RWPE2 (cell line): ENCODE measurements around the gene IBSP.

Experiments used
- ATAC-seq: fragments of 200-7000 bp; cut with Tn5 transposase; 3 replicates; pipeline ENCODE4 v1.9.1; 2021; ENCODE audit warnings: low read depth
- DNase-seq: peaks from one replicate; pipeline ENCODE4 v3.0.0-alpha.2; 2020; ENCODE audit warnings: low spot score
- H3K27ac ChIP-seq: fragments of 450-650 bp; 2 replicates; pipeline ENCODE4 v1.5.1; 2017; ENCODE audit warnings: mild to moderate bottlenecking; ENCODE audit not compliant: poor library complexity, severe bottlenecking
- H3K27me3 ChIP-seq: fragments of 250-450 bp; sonication (Bioruptor Pico); 2 replicates; pipeline ENCODE4 v1.5.1; 2021; ENCODE audit warnings: mild to moderate bottlenecking, moderate library complexity; ENCODE audit not compliant: insufficient read depth, poor library complexity, severe bottlenecking
- H3K36me3 ChIP-seq: fragments of 250-450 bp; sonication (Bioruptor Pico); 2 replicates; pipeline ENCODE4 v1.5.1; 2020; ENCODE audit warnings: low read depth, mild to moderate bottlenecking, moderate library complexity
- H3K4me1 ChIP-seq: fragments of 250-450 bp; sonication (Bioruptor Pico); 2 replicates; pipeline ENCODE4 v1.5.1; 2021; ENCODE audit warnings: mild to moderate bottlenecking, moderate library complexity; ENCODE audit not compliant: insufficient read depth, poor library complexity, severe bottlenecking
- H3K4me3 ChIP-seq: fragments of 250-450 bp; sonication (Bioruptor Pico); 2 replicates; pipeline ENCODE4 v1.5.1; 2021; ENCODE audit warnings: mild to moderate bottlenecking, moderate library complexity; ENCODE audit not compliant: severe bottlenecking
- H3K9me3 ChIP-seq: fragments of 250-450 bp; sonication (Bioruptor Pico); 2 replicates; pipeline ENCODE4 v1.5.1; 2021; ENCODE audit warnings: mild to moderate bottlenecking, moderate library complexity; ENCODE audit not compliant: severe bottlenecking
- TF ChIP-seq, protein P1 (sequence below): fragments of 450-650 bp; IDR thresholded peaks from one replicate; pipeline ENCODE4 v1.5.1; 2017; ENCODE audit warnings: mild to moderate bottlenecking, moderate library complexity; ENCODE audit not compliant: poor library complexity, severe bottlenecking

The IBSP gene

GRCh38 chr4:87849612-87850011 lies 50.3 kb downstream of the IBSP start:
- H3K27ac ChIP-seq: no peak overlapping the region
- H3K4me3 ChIP-seq: no peak overlapping the region
- ATAC-seq: 0 out of 3 replicates have a peak, but pooled peaks have one; percentile 44
- H3K4me1 ChIP-seq: peaks cover 2% of the 10 kb centered on the region
- DNase-seq: no peak
- no peaks in the 10 kb centered on the region for H3K27me3 ChIP-seq
- no peaks in the 10 kb centered on the region for H3K9me3 ChIP-seq
- TF ChIP-seq, protein P1, sequence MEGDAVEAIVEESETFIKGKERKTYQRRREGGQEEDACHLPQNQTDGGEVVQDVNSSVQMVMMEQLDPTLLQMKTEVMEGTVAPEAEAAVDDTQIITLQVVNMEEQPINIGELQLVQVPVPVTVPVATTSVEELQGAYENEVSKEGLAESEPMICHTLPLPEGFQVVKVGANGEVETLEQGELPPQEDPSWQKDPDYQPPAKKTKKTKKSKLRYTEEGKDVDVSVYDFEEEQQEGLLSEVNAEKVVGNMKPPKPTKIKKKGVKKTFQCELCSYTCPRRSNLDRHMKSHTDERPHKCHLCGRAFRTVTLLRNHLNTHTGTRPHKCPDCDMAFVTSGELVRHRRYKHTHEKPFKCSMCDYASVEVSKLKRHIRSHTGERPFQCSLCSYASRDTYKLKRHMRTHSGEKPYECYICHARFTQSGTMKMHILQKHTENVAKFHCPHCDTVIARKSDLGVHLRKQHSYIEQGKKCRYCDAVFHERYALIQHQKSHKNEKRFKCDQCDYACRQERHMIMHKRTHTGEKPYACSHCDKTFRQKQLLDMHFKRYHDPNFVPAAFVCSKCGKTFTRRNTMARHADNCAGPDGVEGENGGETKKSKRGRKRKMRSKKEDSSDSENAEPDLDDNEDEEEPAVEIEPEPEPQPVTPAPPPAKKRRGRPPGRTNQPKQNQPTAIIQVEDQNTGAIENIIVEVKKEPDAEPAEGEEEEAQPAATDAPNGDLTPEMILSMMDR: no peak
- H3K36me3 ChIP-seq: no peaks in the 10 kb centered on the region

GRCh38 chr4:87851332-87851731 lies 52.0 kb downstream of the IBSP start:
- H3K9me3 ChIP-seq: no peaks in the 10 kb centered on the region
- DNase-seq (no peak), ATAC-seq (no peak)
- peaks cover 2% of the 10 kb centered on the region for H3K4me1 ChIP-seq
- no peak overlapping the region for H3K4me3 ChIP-seq
- H3K27ac ChIP-seq: no peak overlapping the region
- H3K27me3 ChIP-seq: no peaks in the 10 kb centered on the region
- no peaks in the 10 kb centered on the region for H3K36me3 ChIP-seq
- TF ChIP-seq, protein P1: no peak

- no peak overlapping the region for H3K4me3 ChIP-seq
- peaks cover 2% of the 10 kb centered on the region for H3K4me1 ChIP-seq
- no peaks in the 10 kb centered on the region for H3K36me3 ChIP-seq
- H3K27me3 ChIP-seq: no peaks in the 10 kb centered on the region
- no peaks in the 10 kb centered on the region for H3K9me3 ChIP-seq
- no peak for ATAC-seq
- DNase-seq: no peak
- no peak overlapping the region for H3K27ac ChIP-seq
- TF ChIP-seq, protein P1: no peak
Measured at GRCh38 chr4:87851953-87852352, 52.6 kb downstream of the IBSP start.

GRCh38 chr4:87853108-87853507 lies 53.8 kb downstream of the IBSP start:
- no peaks in the 10 kb centered on the region for H3K27me3 ChIP-seq
- DNase-seq: no peak
- no peaks in the 10 kb centered on the region for H3K36me3 ChIP-seq
- TF ChIP-seq, protein P1: peak; percentile 80
- no peak overlapping the region for H3K4me3 ChIP-seq
- H3K4me1 ChIP-seq: peaks cover 2% of the 10 kb centered on the region
- no peak for ATAC-seq
- no peaks in the 10 kb centered on the region for H3K9me3 ChIP-seq
- no peak overlapping the region for H3K27ac ChIP-seq

DNA sequence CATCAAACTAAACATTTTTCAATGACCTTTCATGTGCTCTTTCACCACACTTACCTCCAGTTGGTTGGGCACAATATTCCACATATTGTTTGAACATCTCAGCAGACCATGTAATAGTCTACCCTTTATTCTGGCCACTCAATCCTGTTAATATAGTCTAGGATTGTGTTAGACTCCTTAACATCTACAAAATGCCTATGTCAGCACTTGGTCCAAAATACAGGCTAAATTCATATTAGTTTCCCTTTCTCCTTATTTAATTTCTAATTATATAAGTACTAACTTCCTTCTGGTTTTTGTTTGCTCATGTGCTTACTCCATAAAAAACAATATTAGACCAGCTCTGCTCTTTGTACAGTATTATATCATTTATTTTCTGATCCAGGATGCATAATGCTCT lies 54.5 kb downstream of the IBSP start:
- TF ChIP-seq, protein P1: no peak
- Histone ChIP-seq H3K36me3 (no peaks in the 10 kb centered on the region), H3K4me3 (no peak overlapping the region), H3K9me3 (no peaks in the 10 kb centered on the region), H3K27me3 (no peaks in the 10 kb centered on the region), H3K4me1 (peaks cover under 1% of the 10 kb centered on the region), H3K27ac (no peak overlapping the region)
- DNase-seq: no peak
- no peak for ATAC-seq
